HUES64 (cell line): Measurements from ENCODE around the gene IDH3G.
"Not testable (repeated sequence)": the region's sequence is repeated elsewhere in the genome, so short reads cannot be mapped to it uniquely, and the experiment has no call there.

Source experiments
- H3K27ac ChIP-seq: 2 replicates; pipeline ENCODE4 v1.7.0; 2013; ENCODE audit warnings: low read depth, low read length, inconsistent platforms
- H3K27me3 ChIP-seq: 2 replicates; pipeline ENCODE4 v1.6.1; 2013; ENCODE audit warnings: mild to moderate bottlenecking, low read length; ENCODE audit not compliant: insufficient read depth
- H3K36me3 ChIP-seq: 2 replicates; pipeline ENCODE4 v1.6.1; 2013; ENCODE audit warnings: mild to moderate bottlenecking, low read length; ENCODE audit not compliant: insufficient read depth
- H3K4me1 ChIP-seq: 2 replicates; pipeline ENCODE4 v1.6.1; 2013; ENCODE audit warnings: mild to moderate bottlenecking, low read length, moderate library complexity; ENCODE audit not compliant: insufficient read depth
- H3K4me3 ChIP-seq: 2 replicates; pipeline ENCODE4 v1.5.1; 2013; ENCODE audit warnings: mild to moderate bottlenecking, low read length, moderate library complexity
- H3K9ac ChIP-seq: 2 replicates; pipeline ENCODE4 v1.6.1; 2013; ENCODE audit warnings: mild to moderate bottlenecking, low read depth, low read length
- H3K9me3 ChIP-seq: 2 replicates; pipeline ENCODE4 v1.6.1; 2013; ENCODE audit warnings: low read depth, low read length; ENCODE audit not compliant: insufficient read depth
- WGBS: fragments of 150-250, 120-280 bp; methylation state at CpG from one replicate; pipeline ENCODE4 v1.1.7; 2013; ENCODE audit warnings: missing lambda C conversion rate; 5-methylcytosine and 5-hydroxymethylcytosine counted together

The IDH3G gene

GRCh38 chrX:153827903-153828302, 33.7 kb upstream of the IDH3G start:
- H3K9me3 ChIP-seq, result no peaks in the 10 kb centered on the region
- H3K27me3 ChIP-seq, result peaks cover 39% of the 10 kb centered on the region; the same call in 1 of the 2 replicates
- H3K36me3 ChIP-seq, result no peaks in the 10 kb centered on the region
- H3K4me1 ChIP-seq, result peaks cover 20% of the 10 kb centered on the region
- peak overlapping the region; percentile 72 for H3K4me3 ChIP-seq
- peak overlapping the region; percentile 73; the same call in 1 of the 2 replicates for H3K9ac ChIP-seq
- WGBS, result 64% methylated on average over 9 of the region's 9 CpGs
- peak overlapping the region; percentile 94; the same call in 1 of the 2 replicates for H3K27ac ChIP-seq

DNA sequence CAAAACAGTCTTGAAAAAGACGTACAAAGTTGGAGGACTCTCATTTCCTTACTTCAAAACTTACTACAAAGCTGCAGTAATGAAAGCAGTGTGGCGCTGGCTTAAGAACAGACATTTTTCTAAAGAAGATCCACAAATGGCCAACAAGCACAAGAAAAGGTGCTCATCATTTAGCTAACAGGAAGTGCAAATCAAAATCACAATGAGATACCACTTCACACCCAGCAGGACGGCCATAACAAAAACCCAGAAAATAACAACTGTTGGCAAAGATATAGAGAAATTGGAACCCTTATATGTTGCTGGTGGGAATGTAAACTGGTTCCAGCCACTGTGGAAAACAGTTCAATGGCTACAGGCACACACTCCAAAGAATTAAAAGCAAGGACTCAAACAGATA, 32.8 kb upstream of the IDH3G start:
- H3K4me1 ChIP-seq, result peaks cover 20% of the 10 kb centered on the region
- H3K27me3 ChIP-seq, result peaks cover 34% of the 10 kb centered on the region; the same call in 1 of the 2 replicates
- H3K9ac ChIP-seq, result no peak overlapping the region
- H3K36me3 ChIP-seq, result no peaks in the 10 kb centered on the region
- peak overlapping the region; percentile 77; the same call in 1 of the 2 replicates for H3K27ac ChIP-seq
- peak overlapping the region; percentile 72 for H3K4me3 ChIP-seq
- H3K9me3 ChIP-seq, result no peaks in the 10 kb centered on the region
- 54% methylated on average over 2 of the region's 3 CpGs for WGBS

- no peaks in the 10 kb centered on the region for H3K9me3 ChIP-seq
- H3K27ac ChIP-seq, result no peak overlapping the region
- H3K9ac ChIP-seq, result no peak overlapping the region
- peaks cover 27% of the 10 kb centered on the region for H3K4me1 ChIP-seq
- H3K27me3 ChIP-seq, result peaks cover 24% of the 10 kb centered on the region; the same call in 1 of the 2 replicates
- WGBS, result 89% methylated on average over 8 of the region's 8 CpGs
- H3K36me3 ChIP-seq, result no peaks in the 10 kb centered on the region
- no peak overlapping the region for H3K4me3 ChIP-seq
Measured at GRCh38 chrX:153825042-153825441, 30.9 kb upstream of the IDH3G start.

- H3K36me3 ChIP-seq, result no peaks in the 10 kb centered on the region
- H3K9me3 ChIP-seq, result no peaks in the 10 kb centered on the region
- H3K27me3 ChIP-seq, result peaks cover 18% of the 10 kb centered on the region; the same call in 1 of the 2 replicates
- H3K4me1 ChIP-seq, result peaks cover 27% of the 10 kb centered on the region
- H3K27ac ChIP-seq, result no peak overlapping the region
- no peak overlapping the region for H3K9ac ChIP-seq
- whole genome bisulfite sequencing, result 96% methylated on average over 10 of the region's 10 CpGs
- H3K4me3 ChIP-seq, result no peak overlapping the region
Measured at GRCh38 chrX:153824348-153824747, 30.2 kb upstream of the IDH3G start.

- 70% methylated on average over 8 of the region's 9 CpGs for WGBS
- H3K4me3 ChIP-seq, result no peak overlapping the region
- no peak overlapping the region for H3K27ac ChIP-seq
- no peak overlapping the region for H3K9ac ChIP-seq
- no peaks in the 10 kb centered on the region for H3K9me3 ChIP-seq
- H3K27me3 ChIP-seq, result no peaks in the 10 kb centered on the region
- H3K36me3 ChIP-seq, result no peaks in the 10 kb centered on the region
- H3K4me1 ChIP-seq, result peaks cover 12% of the 10 kb centered on the region
Measured at GRCh38 chrX:153821066-153821465, 26.9 kb upstream of the IDH3G start.

DNA sequence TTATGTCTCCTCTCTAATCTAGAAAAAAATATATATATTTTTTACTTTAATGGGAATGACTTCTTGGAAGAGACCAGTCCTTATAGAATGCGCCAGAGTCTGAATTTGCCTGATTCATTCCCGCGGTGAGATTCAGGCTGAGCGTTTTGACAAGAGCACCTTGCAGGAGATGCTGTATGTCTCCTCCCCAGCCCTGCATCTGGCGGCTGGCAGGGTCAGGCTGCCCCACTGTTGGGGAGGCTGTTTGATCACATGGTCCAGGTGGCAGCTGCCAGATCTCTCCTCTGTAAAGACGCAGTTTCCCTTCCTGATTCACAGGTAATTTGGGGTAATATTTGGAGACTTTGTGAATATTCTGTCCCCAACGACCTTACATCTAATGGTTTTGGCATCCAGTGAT, 26.4 kb upstream of the IDH3G start:
- 84% methylated on average over 7 of the region's 7 CpGs for WGBS
- Histone ChIP-seq H3K27ac (no peak overlapping the region), H3K4me1 (peaks cover 12% of the 10 kb centered on the region), H3K9ac (no peak overlapping the region), H3K27me3 (no peaks in the 10 kb centered on the region), H3K4me3 (no peak overlapping the region), H3K9me3 (no peaks in the 10 kb centered on the region), H3K36me3 (no peaks in the 10 kb centered on the region)

GRCh38 chrX:153819384-153820040, 25.3 kb upstream of the IDH3G start:
- 39% methylated on average over 17 of the region's 23 CpGs for WGBS
- Histone ChIP-seq H3K4me1 (peaks cover 7% of the 10 kb centered on the region; the same call in 1 of the 2 replicates), H3K36me3 (no peaks in the 10 kb centered on the region), H3K27me3 (no peaks in the 10 kb centered on the region), H3K9ac (peak overlapping the region; percentile 79), H3K27ac (peak overlapping the region; percentile 86), H3K9me3 (no peaks in the 10 kb centered on the region), H3K4me3 (peak overlapping the region; percentile 52)

DNA sequence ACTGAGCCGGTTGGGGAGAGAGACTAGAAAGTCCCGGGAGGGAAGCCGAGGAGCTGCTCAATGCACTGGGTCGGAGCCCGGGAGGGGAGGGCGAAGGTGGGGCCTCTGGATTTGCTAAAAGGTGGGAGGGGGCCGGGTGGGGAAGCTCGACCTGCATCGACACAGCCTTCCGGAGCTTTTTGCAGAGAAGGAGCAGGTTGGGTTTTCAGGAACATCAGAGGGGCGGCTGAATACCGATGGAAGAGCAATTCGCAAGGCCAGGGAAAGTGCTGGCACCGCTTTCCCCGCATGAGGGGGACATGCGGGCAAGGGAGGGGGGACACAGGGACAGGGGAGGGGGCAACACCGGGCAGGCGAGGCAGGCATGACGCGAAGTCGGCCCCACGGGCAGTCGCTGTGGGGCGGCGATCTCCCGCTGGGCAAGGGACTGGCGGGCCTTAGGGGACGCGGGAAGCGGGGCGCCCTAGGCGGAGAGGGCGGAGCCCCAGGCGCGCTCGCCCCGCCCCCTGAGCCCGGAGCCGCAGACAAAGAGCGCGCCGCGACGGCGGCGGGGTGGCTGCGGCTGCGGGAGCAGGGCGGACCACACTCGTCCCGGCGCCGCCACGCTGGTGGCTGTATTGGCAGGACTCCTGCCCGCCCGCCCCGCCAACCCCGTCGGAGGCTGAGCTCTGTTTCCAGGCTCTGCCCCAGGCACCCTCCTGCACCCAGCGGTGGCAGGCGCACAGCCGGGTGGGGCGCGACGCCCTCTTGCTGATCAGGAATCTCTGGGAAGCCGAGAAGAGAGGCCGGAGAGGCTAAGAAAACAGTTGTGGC, 24.6 kb upstream of the IDH3G start:
- 3% methylated on average over 67 of the region's 67 CpGs for WGBS
- Histone ChIP-seq H3K27me3 (no peaks in the 10 kb centered on the region), H3K27ac (peak overlapping the region; percentile 86), H3K4me3 (peak overlapping the region; percentile 52), H3K9me3 (no peaks in the 10 kb centered on the region), H3K4me1 (peaks cover 7% of the 10 kb centered on the region; the same call in 1 of the 2 replicates), H3K36me3 (no peaks in the 10 kb centered on the region), H3K9ac (peak overlapping the region; percentile 79)

GRCh38 chrX:153818064-153818463, 23.9 kb upstream of the IDH3G start:
- not testable (repeated sequence) for H3K36me3 ChIP-seq, H3K4me3 ChIP-seq, H3K27me3 ChIP-seq, H3K27ac ChIP-seq, H3K9ac ChIP-seq, H3K4me1 ChIP-seq, H3K9me3 ChIP-seq
- WGBS, result 94% methylated on average over 8 of the region's 9 CpGs

GRCh38 chrX:153816831-153817690, 22.9 kb upstream of the IDH3G start:
- Histone ChIP-seq H3K9ac (no peak overlapping the region), H3K9me3 (no peaks in the 10 kb centered on the region), H3K4me3 (no peak overlapping the region), H3K27me3 (no peaks in the 10 kb centered on the region), H3K36me3 (no peaks in the 10 kb centered on the region), H3K4me1 (peaks cover 9% of the 10 kb centered on the region), H3K27ac (no peak overlapping the region)
- 92% methylated on average over 23 of the region's 25 CpGs for WGBS
